ENCODE results near the gene GRWD1.

The GRWD1 gene

GRCh38 chr19:48452289-48453190 lies 6.8 kb downstream of the GRWD1 start:
- CTCF ChIA-PET, result no interaction called here
- POLR2A ChIA-PET, result no interaction called here
- no peak for DNase-seq (ENCODE audit: extremely low spot score)
- TF ChIP-seq CTCF (IDR thresholded peaks at IDR 0.05; ENCODE audit: control extremely low read depth, extremely low read depth, low read depth, missing control alignments), result no peak

GRCh38 chr19:48454150-48454730 lies 8.5 kb downstream of the GRWD1 start:
- POLR2A ChIA-PET, result no interaction called here
- TF ChIP-seq CTCF (IDR thresholded peaks at IDR 0.05; ENCODE audit: control extremely low read depth, extremely low read depth, low read depth, missing control alignments), result no peak
- DNase-seq (ENCODE audit: extremely low spot score), result no peak
- CTCF ChIA-PET, result no interaction called here

GRCh38 chr19:48455171-48455907 lies 9.6 kb downstream of the GRWD1 start, which contains the start of gene KCNJ14:
KCNJ14 (plus strand) TSS chr19:48455574; CDS start chr19:48461725, 6,151 bp downstream.
- ChIA-PET CTCF (interaction anchor here (1.4 kb wide), 1 partner anchor 35 kb away, joined by 4 read pairs; no protein-coding TSS in a partner anchor), POLR2A (no interaction called here)
- no peak for TF ChIP-seq CTCF (IDR thresholded peaks at IDR 0.05; ENCODE audit: control extremely low read depth, extremely low read depth, low read depth, missing control alignments)
- DNase-seq (ENCODE audit: extremely low spot score), result no peak

- no peak for TF ChIP-seq CTCF (IDR thresholded peaks at IDR 0.05; ENCODE audit: control extremely low read depth, extremely low read depth, low read depth, missing control alignments)
- POLR2A ChIA-PET, result no interaction called here
- no peak for DNase-seq (ENCODE audit: extremely low spot score)
- CTCF ChIA-PET, result interaction anchor here (1.4 kb wide), 1 partner anchor 34 kb away, joined by 4 read pairs; no protein-coding TSS in a partner anchor
Observed at GRCh38 chr19:48455908-48456562, 10.3 kb downstream of the GRWD1 start.

GRCh38 chr19:48456864-48457263 lies 11.1 kb downstream of the GRWD1 start:
- TF ChIP-seq CTCF (IDR thresholded peaks at IDR 0.05; ENCODE audit: control extremely low read depth, extremely low read depth, low read depth, missing control alignments), result no peak
- no peak for DNase-seq (ENCODE audit: extremely low spot score)
- POLR2A ChIA-PET, result no interaction called here
- CTCF ChIA-PET, result interaction anchor here (1.0 to 1.7 kb wide), 3 partner anchors 10 to 63 kb away, joined by 3 to 5 read pairs (median 4); partner anchors contain the start of gene GRIN2D

GRCh38 chr19:48458016-48458415 lies 12.2 kb downstream of the GRWD1 start:
- DNase-seq (ENCODE audit: extremely low spot score), result no peak
- CTCF ChIA-PET, result interaction anchor here (0.8 to 1.7 kb wide), 6 partner anchors 9 to 131 kb away, joined by 3 to 6 read pairs (median 4); no protein-coding TSS in a partner anchor
- POLR2A ChIA-PET, result no interaction called here
- TF ChIP-seq CTCF (IDR thresholded peaks at IDR 0.05; ENCODE audit: control extremely low read depth, extremely low read depth, low read depth, missing control alignments), result no peak

Data from GM10248 (cell line).